Measurements from ENCODE around the gene ANTXR1.

GRCh38 chr2:69166465-69166811 is 153.5 kb downstream of the ANTXR1 start:
- TF ChIP-seq POLR2A (IDR thresholded peaks at IDR 0.05) (no peak), CTCF (IDR thresholded peaks at IDR 0.05) (no peak)
